K562 (cell line): ENCODE data around the gene WWC2. TPM values are rescaled to one million over a fixed set of nuclear protein-coding genes. Genes with fewer than 3 reads are reported as not detected.

Source experiments
- ATAC-seq: fragments of 200-7000 bp; cut with Tn5 transposase; 3 replicates; pipeline ENCODE4 v1.9.1; 2020; ENCODE audit warnings: moderate library complexity
- BruUV-seq: library from RNA; stranded (reverse); fragments of 400-500 nt; replicated peaks from 2 replicates; lab custom pipeline; 2021; lab: Mats Ljungman, UMichigan
- CTCF ChIA-PET: fragments of 300-600 bp; formaldehyde crosslinking; extraction: SDS; loops from one replicate; lab custom pipeline; 2021; ENCODE audit warnings: low intra/inter-chr PET ratio; lab: Yijun Ruan, JAX
- POLR2A ChIA-PET: fragments of 300-600, 350-650 bp; sonication (Branson Sonifier 250); formaldehyde crosslinking; extraction: SDS; loops from one replicate; lab custom pipeline; 2021; ENCODE audit warnings: antibody characterized with exemption, inconsistent platforms; lab: Yijun Ruan, JAX
- DNase-seq, 4 experiments: peaks; one replicate each; pipeline versions ENCODE4 v3.0.0 to v3.0.0-alpha.2; 2011 to 2018; ENCODE audit warnings: low spot score in 3 of 4, mixed read lengths in 3 of 4; ENCODE audit errors: extremely low read depth in 1 of 4
- FAIRE-seq: peaks from 2 replicates; lab custom pipeline; 2011; peaks lifted over from hg19 to GRCh38; lab: Jason Lieb, UNC
- H2AFZ ChIP-seq: 2 replicates; pipeline ENCODE4 v1.6.0; 2011; ENCODE audit warnings: low read depth, low read length, control low read depth, inconsistent platforms
- H3K27ac ChIP-seq: fragments of 200-600 bp; 3 replicates; pipeline ENCODE4 v1.8.0; 2011; ENCODE audit warnings: low read depth, mild to moderate bottlenecking, control low read depth, inconsistent platforms, low read length, moderate library complexity, mixed read lengths; ENCODE audit errors: extremely low read depth
- H3K27me3 ChIP-seq, 2 experiments: fragments of 300-600 bp in 1 of 2; 2 replicates in 1 of 2; 3 replicates in 1 of 2; pipeline versions ENCODE4 v1.6.0 to v1.8.0; 2011; ENCODE audit warnings: inconsistent platforms in 2 of 2, low read length in 2 of 2, mild to moderate bottlenecking in 1 of 2, mixed read lengths in 1 of 2, moderate library complexity in 1 of 2; ENCODE audit not compliant: control insufficient read depth in 2 of 2, insufficient read depth in 2 of 2
- H3K36me3 ChIP-seq: fragments of 300-600 bp; 3 replicates; pipeline ENCODE4 v1.8.0; 2011; ENCODE audit warnings: mild to moderate bottlenecking, low read length, inconsistent platforms; ENCODE audit not compliant: control insufficient read depth, insufficient read depth
- H3K4me1 ChIP-seq, 2 experiments: fragments of 200-600 bp in 1 of 2; replicated peaks in 1 of 2; 2 replicates in 1 of 2; 3 replicates in 1 of 2; pipeline versions ENCODE4 v1.5.1 to v1.8.0; 2011; ENCODE audit warnings: inconsistent platforms in 2 of 2, low read length in 2 of 2, mild to moderate bottlenecking in 1 of 2, mixed read lengths in 1 of 2, moderate library complexity in 1 of 2; ENCODE audit not compliant: control insufficient read depth in 2 of 2, insufficient read depth in 2 of 2
- H3K4me2 ChIP-seq: 2 replicates; pipeline ENCODE4 v1.6.1; 2011; ENCODE audit warnings: low read length, control low read depth, inconsistent platforms, mixed read lengths; ENCODE audit not compliant: insufficient read depth
- H3K4me3 ChIP-seq: fragments of 200-600 bp; sonication (generic), shearing (Covaris generic); 2 replicates; pipeline ENCODE4 v1.5.1; 2016; ENCODE audit warnings: control low read depth, inconsistent platforms
- H3K79me2 ChIP-seq: fragments of 200-600 bp; 3 replicates; pipeline ENCODE4 v1.8.0; 2011; ENCODE audit warnings: low read length, inconsistent platforms; ENCODE audit not compliant: control insufficient read depth, insufficient read depth
- H3K9ac ChIP-seq, 2 experiments: 2 replicates each; pipeline versions ENCODE4 v1.6.0 to v1.6.1; 2011; ENCODE audit warnings: low read depth in 2 of 2, low read length in 2 of 2, control low read depth in 1 of 2, inconsistent platforms in 1 of 2, mild to moderate bottlenecking in 1 of 2, mixed read lengths in 1 of 2; ENCODE audit not compliant: insufficient read depth in 1 of 2
- H3K9me1 ChIP-seq: one replicate; pipeline ENCODE4 v1.6.0; 2011; ENCODE audit warnings: inconsistent platforms, mild to moderate bottlenecking, low read length, moderate library complexity; ENCODE audit not compliant: control insufficient read depth, insufficient read depth
- H3K9me3 ChIP-seq: replicated peaks from 2 replicates; pipeline ENCODE4 v1.5.1; 2011; ENCODE audit warnings: low read depth, low read length, inconsistent platforms; ENCODE audit not compliant: control insufficient read depth, insufficient read depth
- H4K20me1 ChIP-seq: replicated peaks from 2 replicates; pipeline ENCODE4 v1.6.1; 2011; ENCODE audit warnings: low read length, inconsistent platforms, mixed read lengths; ENCODE audit not compliant: control insufficient read depth, insufficient read depth
- CEBPB ChIP-seq: fragments of 450-650 bp; IDR thresholded peaks from 2 replicates; pipeline ENCODE4 v1.6.1; 2016; ENCODE audit warnings: missing genetic modification characterization, missing compliant biosample characterization
- CEBPG ChIP-seq, 3 experiments: fragments of 200-800 bp in 1 of 3; sonication (Bioruptor generic) in 1 of 3; sonication (generic) in 1 of 3; formaldehyde crosslinking in 1 of 3; IDR thresholded peaks in 2 of 3; conservative IDR thresholded peaks in 1 of 3; 2 replicates each; pipeline versions ENCODE4 v1.6.1 to v1.8.0; 2016 to 2022; ENCODE audit warnings: missing compliant biosample characterization in 2 of 3, missing genetic modification characterization in 2 of 3, mild to moderate bottlenecking in 1 of 3, missing genetic modification reagents in 1 of 3
- HNRNPL ChIP-seq: fragments of 200-400 bp; formaldehyde crosslinking; IDR thresholded peaks from 2 replicates; pipeline ENCODE4 v1.6.1; 2017; ENCODE audit warnings: low read depth, mild to moderate bottlenecking, low read length
- KDM1A ChIP-seq, 2 experiments: fragments of 450-650 bp; IDR thresholded peaks; 2 replicates each; pipeline ENCODE4 v1.6.1; 2016; ENCODE audit warnings: mild to moderate bottlenecking in 2 of 2
- MEF2D ChIP-seq: conservative IDR thresholded peaks from 2 replicates; pipeline ENCODE4 v1.6.1; 2016; ENCODE audit warnings: low read depth, missing genetic modification characterization, missing compliant biosample characterization
- SMARCC2 ChIP-seq: fragments of 450-650 bp; IDR thresholded peaks from 2 replicates; pipeline ENCODE4 v1.6.1; 2017; ENCODE audit warnings: antibody characterized with exemption, moderate library complexity, mild to moderate bottlenecking, low read depth
- SRF ChIP-seq, 2 experiments: fragments of 250-450, 450-650 bp in 1 of 2; sonication (Bioruptor Pico) in 1 of 2; sonication (generic) in 1 of 2; formaldehyde crosslinking; IDR thresholded peaks; 2 replicates each; pipeline versions ENCODE4 v1.5.0 to v1.5.1; 2020 to 2022; ENCODE audit warnings: mild to moderate bottlenecking in 1 of 2, missing genetic modification reagents in 1 of 2
- ZBTB17 ChIP-seq: fragments of 450-650 bp; formaldehyde crosslinking; IDR thresholded peaks from 2 replicates; pipeline ENCODE4 v1.4.0; 2020; ENCODE audit warnings: mild to moderate bottlenecking
- WGBS: fragments of 100-300 bp; shearing (Covaris generic); methylation state at CpG from one replicate; pipeline ENCODE4 v1.1.6; 2016; ENCODE audit warnings: low coverage, mixed read lengths; ENCODE audit not compliant: insufficient coverage; ENCODE audit errors: missing lambda C conversion rate; 5-methylcytosine and 5-hydroxymethylcytosine counted together
- in situ Hi-C: fragments of 300-500 bp; cut with MboI; formaldehyde crosslinking; loops from 4 replicates; pipeline ENCODE4 v1.15.0; 2018; ENCODE audit warnings: inconsistent platforms, mixed read lengths
- intact Hi-C: fragments of 100-400 bp; cut with micrococcal nuclease; formaldehyde crosslinking; loops from 2 replicates; pipeline ENCODE4 v1.14.2; 2022
- polyA plus RNA-seq, 8 experiments: library from polyadenylated mRNA; depleted of rRNA in 4 of 8; stranded (reverse) in 5 of 8; unstranded in 3 of 8; fragments of >200 nt; fragmentation: Nextera tagmentation in 2 of 8; fragmentation: Illumina TruSeq in 1 of 8; extraction: Ambion mirVana in 2 of 8; extraction: Trizol in 1 of 8; gene quantifications; 2 replicates each; pipeline versions ENCODE4 v1.2.1 to v1.2.3, GENCODE V29; 2011 to 2014; ENCODE audit warnings: inconsistent platforms in 1 of 8, missing spikeins in 1 of 8
- total RNA-seq, 7 experiments: library from RNA; depleted of rRNA in 6 of 7; stranded (reverse); fragments of >200 nt in 6 of 7; fragmentation: Illumina TruSeq in 2 of 7; extraction: Trizol in 2 of 7; gene quantifications; 2 replicates each; pipeline versions ENCODE4 v1.2.1 to v1.2.3, GENCODE V29; 2011 to 2021; ENCODE audit warnings: low replicate concordance in 1 of 7

Gene WWC2
- total and polyA plus RNA-seq, 9 of the 15 experiments (the other 6 are each of a cell fraction or from before 2014, with no cell fraction given), result 3.7 to 39.4 (median 19.6) TPM

DNA sequence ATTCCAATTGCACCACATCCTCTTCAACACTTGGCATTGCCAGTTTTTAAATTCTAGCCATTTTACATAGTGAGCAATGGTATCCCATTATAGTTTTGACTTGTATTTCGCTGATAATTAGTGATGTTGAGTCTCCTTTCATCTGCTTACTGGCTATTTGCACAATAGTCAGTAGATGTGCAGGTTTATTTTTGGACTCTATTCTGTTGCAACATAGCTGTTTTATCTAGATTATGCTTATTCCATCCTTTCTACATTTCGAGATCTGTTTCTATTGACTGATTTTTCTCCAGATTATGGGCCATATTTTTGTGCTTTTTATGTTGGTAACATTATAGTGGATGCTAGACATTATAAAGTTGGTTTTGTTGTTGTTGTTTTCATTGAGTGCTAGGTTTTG is 106.1 kb downstream of the WWC2 start:
- Histone ChIP-seq H3K36me3 (no peaks in the 10 kb centered on the region; the same call in 2 of the 3 replicates), H4K20me1 (no peaks in the 10 kb centered on the region; the same call in 1 of the 2 replicates), H3K4me1 (no peaks in the 10 kb centered on the region), H3K4me3 (no peak overlapping the region), H3K27me3 (no peaks in the 10 kb centered on the region), H3K4me2 (no peak overlapping the region), H3K79me2 (no peaks in the 10 kb centered on the region), H3K9me1 (no peaks in the 10 kb centered on the region), H3K9me3 (no peaks in the 10 kb centered on the region), H3K9ac (no peak overlapping the region), H3K27ac (no peak overlapping the region), H2AFZ (no peak overlapping the region)
- DNase-seq, result no peak
- ChIA-PET POLR2A (no interaction called here), CTCF (no interaction called here)
- intact Hi-C loops, result no loop called here
- BruUV-seq, result no TSS peak
- TF ChIP-seq HNRNPL (no peak), CEBPB (tag) (peak; percentile 89), SRF (CRISPR knock-in tag; IDR thresholded peaks at IDR 0.05) (no peak), ZBTB17 (CRISPR knock-in tag) (no peak), MEF2D (peak; percentile 83), KDM1A (IDR thresholded peaks at IDR 0.05) (no peak), CEBPG (CRISPR knock-in tag; IDR thresholded peaks at IDR 0.05) (no peak), CEBPG (tag; conservative IDR thresholded peaks at IDR 0.05 in 1 of 2, IDR thresholded peaks at IDR 0.05 in 1 of 2) (peak in 1 of 2 experiments; percentile 60; a peak in 1 of 4 replicates), SMARCC2 (no peak)
- no peak for ATAC-seq
- in situ Hi-C loops, result no loop called here
- WGBS, result 18% methylated on average over 2 of the region's 2 CpGs
- FAIRE-seq, result no peak
